AG08395 (cell line): Measurements from ENCODE around the gene MSI2.

Experiments used
- DNase-seq: peaks from one replicate; pipeline ENCODE4 v3.0.0; 2012; ENCODE audit warnings: mixed read lengths, low spot score

MSI2 gene

GRCh38 chr17:57343717-57344116, 87.4 kb downstream of the MSI2 start:
- DNase-seq = no peak

GRCh38 chr17:57344261-57344660, 87.9 kb downstream of the MSI2 start:
- DNase-seq = no peak

- no peak for DNase-seq
Observed at GRCh38 chr17:57349541-57350247, 93.4 kb downstream of the MSI2 start.

- no peak for DNase-seq
Observed at GRCh38 chr17:57350266-57350665, 93.9 kb downstream of the MSI2 start.

GRCh38 chr17:57352665-57353175, 96.4 kb downstream of the MSI2 start:
- no peak for DNase-seq

GRCh38 chr17:57354673-57355072, 98.3 kb downstream of the MSI2 start:
- DNase-seq = no peak

- no peak for DNase-seq
Observed at GRCh38 chr17:57355090-57355859, 99.0 kb downstream of the MSI2 start.

GRCh38 chr17:57356153-57356718, 99.9 kb downstream of the MSI2 start:
- DNase-seq = no peak

GRCh38 chr17:57356719-57357391, 100.5 kb downstream of the MSI2 start:
- no peak for DNase-seq

GRCh38 chr17:57357392-57357784, 101.1 kb downstream of the MSI2 start:
- DNase-seq = no peak

GRCh38 chr17:57357830-57358430, 101.6 kb downstream of the MSI2 start:
- no peak for DNase-seq

GRCh38 chr17:57360266-57360665, 103.9 kb downstream of the MSI2 start:
- DNase-seq = no peak

- DNase-seq = no peak
Observed at GRCh38 chr17:57362797-57363556, 106.7 kb downstream of the MSI2 start.

GRCh38 chr17:57363580-57363979, 107.3 kb downstream of the MSI2 start:
- DNase-seq = no peak

GRCh38 chr17:57363998-57364643, 107.8 kb downstream of the MSI2 start:
- no peak for DNase-seq

- DNase-seq = no peak
Observed at GRCh38 chr17:57365420-57365819, 109.1 kb downstream of the MSI2 start.

GRCh38 chr17:57366177-57366557, 109.8 kb downstream of the MSI2 start:
- DNase-seq = no peak

GRCh38 chr17:57366558-57367351, 110.4 kb downstream of the MSI2 start:
- DNase-seq = no peak

- no peak for DNase-seq
Observed at GRCh38 chr17:57368637-57369336, 112.5 kb downstream of the MSI2 start.
